NCI-H524 (cell line): ENCODE data around the gene DIAPH2.

Source experiments
- DNase-seq, 2 experiments: peaks; one replicate each; lab custom pipeline; 2025; lab: John Stamatoyannopoulos, UW

Gene DIAPH2

GRCh38 chrX:97175147-97175546, 490.5 kb downstream of the DIAPH2 start:
- peak in 1 of 2 experiments; percentile 35 for DNase-seq

DNA sequence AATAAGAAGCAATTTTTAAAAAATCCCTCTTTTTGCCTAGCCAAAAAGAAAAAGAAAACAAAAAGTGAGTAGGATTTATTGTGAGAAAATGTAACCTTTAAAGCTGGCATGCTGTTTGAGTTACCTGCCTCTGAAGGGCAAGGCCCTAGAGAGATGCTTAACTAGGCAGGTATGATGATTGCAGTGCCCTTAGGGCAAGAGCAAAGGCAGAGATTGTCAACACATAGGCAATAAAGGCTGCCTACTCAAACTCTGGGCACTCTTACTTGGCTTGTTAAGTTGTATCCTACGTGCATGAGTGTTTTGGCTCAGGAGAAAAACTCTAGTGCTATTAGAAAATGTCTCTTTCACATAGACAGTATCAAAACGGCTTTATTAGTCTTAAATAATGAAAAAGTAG, 505.0 kb downstream of the DIAPH2 start:
- DNase-seq, result no peak

DNA sequence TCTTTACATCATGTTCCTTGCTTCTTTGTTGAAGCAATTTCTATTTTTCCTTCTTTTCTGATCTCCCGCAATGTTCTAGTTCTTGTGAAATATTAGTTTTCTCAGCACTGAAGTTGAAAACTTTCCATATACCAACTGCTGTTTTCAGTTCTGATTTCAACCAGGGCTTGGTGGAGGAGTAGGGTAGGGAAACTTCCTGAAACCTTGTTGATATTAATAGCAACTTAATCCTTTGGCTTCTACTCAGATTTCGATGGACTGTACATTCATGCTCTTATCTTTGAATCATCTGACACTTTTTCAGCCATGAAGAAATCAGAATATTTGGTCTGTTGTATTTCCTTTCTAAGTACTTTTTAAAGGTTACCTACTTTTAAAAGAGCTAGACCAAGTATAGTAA, 514.9 kb downstream of the DIAPH2 start:
- DNase-seq, result no peak

- DNase-seq, result no peak
These were observed 515.8 kb downstream of the DIAPH2 start for GRCh38 chrX:97200454-97200853.

DNA sequence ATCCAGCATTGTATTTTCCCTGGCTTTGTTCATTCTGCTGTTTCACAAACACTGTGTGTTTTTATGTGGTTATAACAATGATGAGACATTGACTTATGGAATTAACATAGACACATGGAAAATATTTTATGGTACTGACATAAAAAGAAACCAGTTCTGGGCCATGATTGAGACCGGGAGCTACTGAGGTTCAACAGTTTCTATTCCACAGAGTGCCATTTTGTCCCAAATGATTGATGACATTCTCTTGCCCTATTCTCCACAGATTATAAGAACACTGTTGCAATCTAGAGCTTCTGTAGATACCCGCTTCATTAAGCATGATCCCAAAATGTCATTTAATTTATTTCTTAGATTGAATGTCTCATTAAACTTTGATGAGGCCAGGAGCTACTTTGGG, 525.9 kb downstream of the DIAPH2 start:
- no peak for DNase-seq

DNA sequence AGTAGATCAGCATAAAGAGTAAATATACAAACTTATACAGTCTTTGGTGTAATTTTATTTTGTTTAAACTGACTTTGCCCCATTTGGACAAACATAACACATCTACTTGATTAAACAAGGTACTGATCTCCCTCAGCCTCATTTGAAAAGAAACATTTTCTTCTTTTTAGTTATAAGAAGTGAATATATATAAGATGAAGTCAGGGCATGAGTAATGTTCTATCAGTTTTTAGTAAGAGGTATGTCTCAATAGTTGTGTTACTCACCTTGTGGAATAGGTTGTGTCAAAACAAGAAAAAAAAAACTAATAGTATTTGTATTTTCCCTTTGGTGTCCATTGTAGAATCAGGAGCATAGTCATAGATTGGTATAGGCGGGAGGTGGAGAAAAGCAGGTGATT, 526.4 kb downstream of the DIAPH2 start:
- no peak for DNase-seq

DNA sequence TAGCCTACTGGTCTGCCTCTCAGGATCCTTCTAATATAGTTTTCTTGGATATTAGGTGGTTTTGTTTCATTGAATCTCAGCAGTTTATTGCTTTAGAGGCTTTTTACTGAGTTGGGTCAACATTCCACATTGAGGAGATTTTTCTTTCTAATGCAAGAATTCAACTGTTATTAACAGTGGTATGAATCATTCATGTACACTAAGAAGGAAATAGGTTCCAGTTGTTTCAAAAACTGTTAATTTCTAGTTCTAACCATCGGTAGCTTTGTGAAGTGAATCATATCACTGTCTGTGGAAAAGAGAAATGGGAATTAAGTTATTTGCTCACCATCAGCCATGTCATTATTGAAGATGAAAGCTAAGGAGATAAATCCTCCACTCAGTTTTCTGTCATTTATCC, 530.5 kb downstream of the DIAPH2 start:
- no peak for DNase-seq

DNA sequence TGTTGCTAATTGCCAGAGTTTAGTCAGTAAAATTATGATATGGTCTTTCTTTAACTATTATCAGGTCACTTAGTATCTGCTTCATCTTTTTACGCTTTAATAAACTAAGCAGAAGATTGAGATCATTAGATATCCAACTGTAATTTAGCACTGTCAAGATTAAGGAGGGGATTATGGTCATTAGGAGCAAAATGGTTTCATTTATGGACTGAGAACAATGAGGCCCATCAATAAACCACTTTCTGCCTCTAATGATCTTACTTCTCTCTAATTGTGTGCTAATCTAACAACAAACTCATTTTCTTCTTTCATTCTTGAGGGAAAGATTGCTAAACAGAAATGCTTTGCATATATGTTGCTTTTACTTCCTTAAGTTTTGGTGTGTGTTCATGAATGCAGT, 539.5 kb downstream of the DIAPH2 start:
- DNase-seq, result peak; percentile 32 to 78

- peak; percentile 21 to 72 for DNase-seq
These were observed 544.7 kb downstream of the DIAPH2 start for GRCh38 chrX:97229318-97229717.

DNA sequence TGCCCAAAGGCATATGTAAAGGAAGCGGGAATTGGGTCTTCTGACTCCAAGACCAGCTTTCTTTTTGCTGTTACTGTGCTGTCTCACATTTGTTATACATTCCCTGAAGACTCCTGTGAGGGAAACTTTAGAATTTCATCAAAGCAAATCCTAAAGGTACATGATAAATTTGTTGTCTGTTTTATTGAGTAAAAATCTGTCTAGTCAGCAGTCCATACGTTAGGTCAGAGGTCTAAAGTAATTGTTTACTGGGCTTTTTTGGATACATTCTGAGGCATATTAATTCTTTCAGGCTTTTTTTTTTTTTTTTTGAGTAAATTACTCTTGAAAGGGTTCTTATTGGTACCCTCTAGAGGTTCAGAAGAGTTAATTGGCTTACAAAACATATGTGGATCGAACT, 546.3 kb downstream of the DIAPH2 start:
- no peak for DNase-seq

GRCh38 chrX:97234471-97235081, 549.9 kb downstream of the DIAPH2 start:
- DNase-seq, result no peak

- no peak for DNase-seq
These were observed 554.0 kb downstream of the DIAPH2 start for GRCh38 chrX:97238632-97239031.

GRCh38 chrX:97252111-97252510, 567.5 kb downstream of the DIAPH2 start:
- peak; percentile 3 to 50 for DNase-seq

DNA sequence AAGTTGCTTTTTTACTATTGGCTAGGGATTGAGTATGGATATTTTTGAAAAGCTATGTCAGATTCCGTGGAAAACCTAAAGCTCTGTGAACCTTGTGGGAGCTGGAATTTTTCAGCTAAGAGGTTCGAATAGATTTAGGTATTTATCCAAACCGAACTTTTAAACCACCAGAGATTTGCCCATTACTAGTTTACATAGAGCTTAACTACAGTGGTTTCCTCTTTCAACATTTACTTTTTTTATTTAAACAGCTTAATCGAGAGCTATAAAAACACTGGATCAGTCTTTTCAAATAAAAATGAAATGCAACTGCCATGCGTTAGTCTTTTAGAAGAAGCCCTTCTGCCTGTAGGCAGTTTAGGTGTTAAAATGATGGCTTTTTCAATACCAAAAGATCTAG, 576.0 kb downstream of the DIAPH2 start:
- no peak for DNase-seq

- DNase-seq, result peak in 1 of 2 experiments; percentile 2
These were observed 581.9 kb downstream of the DIAPH2 start for GRCh38 chrX:97266406-97267121.

DNA sequence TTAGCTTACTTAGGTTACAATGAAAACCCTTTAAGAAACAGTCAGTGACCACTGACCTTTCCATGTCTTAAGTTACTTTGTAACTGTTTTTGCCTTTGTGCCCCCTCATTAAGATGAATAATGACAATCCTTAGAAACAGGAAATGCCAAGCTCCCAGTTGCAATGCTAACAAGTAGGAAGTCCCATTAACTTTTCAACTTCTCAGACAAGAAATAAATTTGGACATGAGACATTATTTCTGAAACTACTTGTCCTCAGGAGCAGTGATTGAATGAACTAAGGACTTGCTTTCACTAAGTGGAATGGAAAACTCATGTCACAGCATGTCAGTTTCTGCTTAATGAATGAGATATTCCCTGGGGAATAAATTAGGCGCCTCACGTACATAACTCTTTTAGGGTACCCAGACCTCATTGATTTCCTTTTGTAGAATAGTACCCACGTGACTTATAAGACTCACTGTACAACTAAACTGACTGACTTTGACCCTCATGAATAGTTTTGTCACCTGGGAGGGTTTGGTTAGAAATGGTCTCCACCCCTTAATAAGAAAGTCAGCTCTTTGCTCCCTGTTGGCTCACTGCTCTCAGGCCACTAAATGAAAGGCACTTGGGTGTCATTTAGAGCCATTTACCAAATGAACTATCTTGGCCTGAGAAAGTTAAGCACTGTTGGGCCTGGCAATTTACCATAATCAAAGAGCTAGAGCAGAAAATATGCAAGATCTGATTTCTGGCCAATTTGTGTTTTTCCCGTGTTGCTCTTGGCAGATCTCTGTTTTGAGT, 582.9 kb downstream of the DIAPH2 start:
- peak; percentile 9 to 47 for DNase-seq

GRCh38 chrX:97268182-97268680, 583.6 kb downstream of the DIAPH2 start:
- no peak for DNase-seq

DNA sequence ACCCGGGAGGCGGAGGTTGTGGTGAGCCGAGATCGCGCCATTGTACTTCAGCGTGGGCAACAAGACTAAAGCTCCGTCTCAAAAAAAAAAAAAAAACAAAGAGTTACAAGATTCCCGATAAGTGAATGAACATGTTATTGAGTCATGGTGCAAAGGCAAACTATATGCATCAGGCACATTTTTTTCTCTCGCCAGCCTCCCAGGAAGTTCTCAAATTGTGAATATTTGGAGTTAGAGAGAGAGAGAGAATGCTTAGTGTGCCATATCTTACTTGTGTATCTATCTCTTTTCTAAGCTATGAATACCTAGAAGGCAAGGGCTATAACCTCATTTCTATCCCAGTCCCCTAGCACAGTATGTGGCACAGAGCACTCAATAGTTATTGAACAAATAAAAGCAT, 599.9 kb downstream of the DIAPH2 start:
- no peak for DNase-seq

- DNase-seq, result no peak
These were observed 605.6 kb downstream of the DIAPH2 start for GRCh38 chrX:97290199-97290598.

DNA sequence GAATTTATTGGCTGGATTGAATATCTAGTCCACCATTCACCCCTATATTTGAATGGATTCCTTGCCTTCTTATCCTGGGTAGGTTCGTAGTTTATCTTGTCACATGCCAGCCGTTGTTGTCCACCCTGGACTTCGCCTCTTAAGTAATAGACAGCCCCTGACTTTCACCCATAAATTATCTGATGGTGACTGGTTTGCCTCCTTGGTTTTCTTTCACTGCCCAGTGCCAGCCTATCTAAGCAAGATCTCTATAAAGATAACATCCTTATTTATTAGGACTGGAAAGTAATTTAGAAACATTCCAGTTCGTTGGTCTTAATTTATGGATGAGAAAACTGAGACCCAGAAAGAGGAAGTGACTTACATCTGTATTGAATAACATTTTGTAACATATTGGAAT, 609.4 kb downstream of the DIAPH2 start:
- DNase-seq, result no peak

DNA sequence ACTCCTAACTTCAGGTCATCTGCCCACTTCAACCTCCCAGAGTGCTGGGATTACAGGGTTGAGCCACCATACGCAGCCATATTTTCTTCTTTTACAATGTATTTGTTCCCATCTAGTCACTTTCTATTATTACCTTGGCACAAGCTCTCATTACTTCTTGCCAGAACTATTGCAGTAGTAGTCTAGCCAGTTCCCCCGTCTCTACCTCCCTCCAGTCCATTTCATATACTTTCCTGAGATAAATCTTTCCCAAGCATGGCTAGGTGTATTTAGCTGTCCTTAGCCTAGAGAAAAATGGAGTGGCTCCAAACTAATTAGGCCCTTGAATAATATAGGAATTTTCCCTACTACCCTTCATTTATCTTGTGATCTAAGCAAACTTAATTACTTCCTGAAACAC, 611.3 kb downstream of the DIAPH2 start:
- no peak for DNase-seq

DNA sequence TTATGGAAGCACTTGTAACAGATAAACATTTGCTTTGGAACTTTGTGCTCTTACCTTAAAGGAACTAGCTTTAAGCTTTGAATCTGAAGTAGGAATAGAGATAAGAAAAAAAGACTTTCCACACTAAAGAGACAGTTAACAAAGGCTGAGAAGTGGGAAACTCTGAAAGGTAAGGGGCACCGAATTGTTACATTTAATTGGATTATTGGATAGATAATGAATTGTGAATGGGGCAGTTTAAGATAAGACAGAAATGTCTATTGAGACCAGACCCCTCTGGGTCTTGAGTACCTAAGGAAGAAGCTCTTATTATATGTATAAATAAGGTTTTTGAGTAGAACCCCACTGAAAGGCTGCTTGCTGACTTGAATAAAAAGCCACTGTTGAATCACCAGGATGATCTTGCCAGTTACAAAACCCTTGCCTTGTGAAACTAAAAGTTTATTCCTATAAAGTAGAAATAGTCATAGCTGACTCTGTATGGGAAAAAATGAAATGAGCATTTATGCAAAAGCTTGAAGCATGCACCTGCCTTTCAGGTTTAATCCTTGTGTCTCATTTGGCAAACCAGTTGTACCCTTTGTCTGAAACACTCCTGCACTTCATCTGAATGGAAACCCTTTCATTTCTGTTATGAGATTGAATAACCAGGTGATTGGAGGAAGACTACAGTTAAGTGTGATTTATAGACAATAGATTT, 622.3 kb downstream of the DIAPH2 start:
- no peak for DNase-seq
